ENCODE data around the gene DPH2.

The DPH2 gene

DNA sequence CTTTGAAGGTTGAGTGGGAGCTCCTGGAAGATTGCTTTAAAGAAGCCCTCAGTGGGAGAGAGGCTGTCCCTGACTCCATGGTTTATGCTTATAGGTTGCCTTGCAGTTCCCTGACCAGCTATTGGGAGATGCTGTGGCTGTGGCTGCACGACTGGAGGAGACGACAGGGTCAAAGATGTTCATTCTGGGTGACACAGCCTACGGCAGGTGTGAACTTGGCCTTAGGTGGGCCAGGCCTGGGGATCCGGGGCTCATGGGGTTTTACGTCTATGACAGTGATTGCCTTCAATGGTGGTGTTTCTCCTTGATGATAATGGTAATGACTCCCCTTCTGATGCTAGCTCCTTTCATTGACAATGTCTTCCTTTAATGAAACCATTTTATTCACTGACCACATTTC lies 692 bp downstream of the DPH2 start:
- no peak for DNase-seq

DNA sequence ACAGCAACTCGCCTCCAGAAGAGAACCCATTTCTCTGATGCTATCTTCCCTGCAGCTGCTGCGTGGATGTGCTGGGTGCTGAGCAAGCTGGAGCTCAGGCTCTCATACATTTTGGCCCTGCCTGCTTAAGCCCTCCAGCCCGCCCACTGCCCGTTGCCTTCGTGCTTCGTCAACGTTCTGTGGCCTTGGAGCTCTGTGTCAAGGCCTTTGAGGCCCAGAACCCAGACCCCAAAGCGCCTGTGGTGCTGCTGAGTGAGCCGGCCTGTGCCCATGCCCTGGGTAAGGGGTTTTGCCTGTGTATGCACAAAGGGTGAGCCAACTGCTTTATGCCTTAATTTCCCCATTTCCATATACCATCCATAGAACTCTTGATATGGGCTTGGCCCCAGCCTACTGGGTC lies 1.1 kb downstream of the DPH2 start:
- DNase-seq: no peak

DNA sequence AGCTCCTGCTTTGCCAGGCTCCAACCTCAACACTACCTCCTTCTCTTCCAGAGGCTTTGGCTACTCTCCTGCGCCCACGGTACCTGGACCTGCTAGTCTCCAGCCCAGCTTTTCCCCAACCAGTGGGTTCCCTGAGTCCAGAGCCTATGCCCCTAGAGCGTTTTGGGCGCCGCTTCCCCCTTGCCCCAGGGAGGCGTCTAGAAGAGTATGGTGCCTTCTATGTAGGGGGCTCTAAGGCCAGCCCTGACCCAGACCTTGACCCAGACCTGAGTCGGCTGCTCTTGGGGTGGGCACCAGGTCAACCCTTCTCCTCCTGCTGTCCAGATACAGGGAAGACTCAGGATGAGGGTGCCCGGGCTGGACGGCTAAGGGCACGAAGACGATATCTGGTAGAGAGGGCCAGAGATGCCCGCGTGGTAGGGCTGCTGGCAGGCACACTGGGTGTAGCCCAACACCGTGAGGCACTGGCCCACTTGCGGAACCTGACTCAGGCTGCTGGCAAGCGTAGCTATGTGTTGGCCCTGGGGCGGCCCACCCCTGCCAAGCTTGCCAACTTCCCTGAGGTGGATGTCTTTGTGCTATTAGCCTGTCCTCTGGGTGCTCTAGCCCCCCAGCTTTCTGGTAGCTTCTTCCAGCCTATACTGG lies 1.6 kb downstream of the DPH2 start:
- no peak for DNase-seq

GRCh38 chr1:43973981-43974442 lies 4.2 kb downstream of the DPH2 start:
- peak; percentile 76 for DNase-seq

- peak; percentile 92 for DNase-seq
Measured at GRCh38 chr1:43974443-43975248, 4.8 kb downstream of the DPH2 start, which contains the start of gene ATP6V0B. Gene ATP6V0B, plus strand, starts transcription at chr1:43974960. Its CDS starts 81 bp downstream, at chr1:43975041.

GRCh38 chr1:43975249-43975961 lies 5.6 kb downstream of the DPH2 start:
- no peak for DNase-seq

DNA sequence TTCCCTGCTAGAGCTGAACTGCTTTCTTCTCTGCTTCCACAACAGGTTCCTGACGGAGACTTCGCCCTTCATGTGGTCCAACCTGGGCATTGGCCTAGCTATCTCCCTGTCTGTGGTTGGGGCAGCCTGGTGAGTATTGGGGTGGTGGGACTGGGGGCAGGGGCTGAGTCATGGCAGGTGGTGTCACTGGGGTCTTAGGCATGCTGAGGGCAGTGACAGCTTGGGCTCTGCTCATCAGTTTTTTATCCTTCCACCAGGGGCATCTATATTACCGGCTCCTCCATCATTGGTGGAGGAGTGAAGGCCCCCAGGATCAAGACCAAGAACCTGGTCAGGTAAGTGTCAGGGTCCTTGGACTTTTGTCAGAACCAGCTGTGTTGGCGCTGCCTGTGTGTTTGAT lies 6.2 kb downstream of the DPH2 start:
- DNase-seq: no peak

GRCh38 chr1:43976890-43977289 lies 7.1 kb downstream of the DPH2 start:
- no peak for DNase-seq

GRCh38 chr1:43977376-43978263 lies 7.8 kb downstream of the DPH2 start:
- no peak for DNase-seq

- DNase-seq: no peak
Measured at GRCh38 chr1:43978264-43978550, 8.4 kb downstream of the DPH2 start.

DNA sequence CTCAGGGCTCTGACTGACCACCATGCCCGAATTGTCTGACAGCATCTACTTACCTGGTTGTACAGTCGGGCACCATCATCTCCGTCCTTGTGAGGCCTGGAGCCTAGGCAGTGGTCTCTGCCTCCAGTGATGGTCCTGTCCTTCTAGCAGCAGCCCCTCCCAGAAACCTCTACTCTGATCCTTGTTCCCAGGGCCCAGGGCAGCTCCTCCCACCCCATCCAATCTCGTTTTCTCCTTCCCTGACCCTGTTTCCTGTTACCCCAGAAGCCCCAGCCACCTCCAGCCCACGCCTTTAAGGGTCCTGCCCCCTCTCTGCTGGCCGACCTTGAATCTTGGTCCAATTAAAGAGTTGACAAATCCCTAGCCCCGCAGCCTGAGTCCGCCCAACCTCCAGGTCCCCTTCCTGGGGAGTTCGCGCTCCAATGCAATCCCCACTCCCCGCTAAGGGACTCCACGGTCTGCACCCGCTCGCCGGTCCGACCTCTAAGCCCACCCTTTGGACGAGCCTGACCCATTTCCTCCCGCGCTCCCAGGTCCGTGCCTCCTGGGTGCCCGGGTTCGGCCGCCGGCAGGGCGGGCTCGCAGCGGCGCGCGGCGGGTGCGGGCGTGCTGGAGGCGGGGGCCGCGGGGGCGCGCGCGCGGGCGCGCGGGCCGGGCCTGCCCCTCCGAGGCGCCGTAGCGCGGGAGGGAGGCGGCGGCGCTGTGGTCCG lies 8.9 kb downstream of the DPH2 start, which contains the start of gene B4GALT2:
B4GALT2 (plus strand) TSS at position 660 of the 710 bp plus-strand sequence. CDS start 1,951 bp downstream, outside the sequence.
- peak; percentile 24 for DNase-seq

DNA sequence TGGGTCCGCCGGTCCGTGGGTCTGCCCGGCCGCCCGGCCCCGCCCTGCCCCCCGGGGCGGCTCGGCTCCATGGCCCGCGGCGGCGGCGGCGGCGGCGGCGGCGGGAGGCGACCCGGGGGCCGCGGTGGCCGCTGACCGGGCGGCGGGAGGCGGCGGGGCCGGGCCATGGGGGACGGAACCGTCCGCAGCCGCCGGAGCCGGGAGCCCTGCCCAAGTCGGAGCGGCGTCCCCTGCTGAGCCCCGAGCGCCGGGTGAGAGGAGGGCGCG lies 9.4 kb downstream of the DPH2 start:
- no peak for DNase-seq

GRCh38 chr1:43979528-43980254 lies 9.9 kb downstream of the DPH2 start:
- DNase-seq: peak; percentile 18

DNA sequence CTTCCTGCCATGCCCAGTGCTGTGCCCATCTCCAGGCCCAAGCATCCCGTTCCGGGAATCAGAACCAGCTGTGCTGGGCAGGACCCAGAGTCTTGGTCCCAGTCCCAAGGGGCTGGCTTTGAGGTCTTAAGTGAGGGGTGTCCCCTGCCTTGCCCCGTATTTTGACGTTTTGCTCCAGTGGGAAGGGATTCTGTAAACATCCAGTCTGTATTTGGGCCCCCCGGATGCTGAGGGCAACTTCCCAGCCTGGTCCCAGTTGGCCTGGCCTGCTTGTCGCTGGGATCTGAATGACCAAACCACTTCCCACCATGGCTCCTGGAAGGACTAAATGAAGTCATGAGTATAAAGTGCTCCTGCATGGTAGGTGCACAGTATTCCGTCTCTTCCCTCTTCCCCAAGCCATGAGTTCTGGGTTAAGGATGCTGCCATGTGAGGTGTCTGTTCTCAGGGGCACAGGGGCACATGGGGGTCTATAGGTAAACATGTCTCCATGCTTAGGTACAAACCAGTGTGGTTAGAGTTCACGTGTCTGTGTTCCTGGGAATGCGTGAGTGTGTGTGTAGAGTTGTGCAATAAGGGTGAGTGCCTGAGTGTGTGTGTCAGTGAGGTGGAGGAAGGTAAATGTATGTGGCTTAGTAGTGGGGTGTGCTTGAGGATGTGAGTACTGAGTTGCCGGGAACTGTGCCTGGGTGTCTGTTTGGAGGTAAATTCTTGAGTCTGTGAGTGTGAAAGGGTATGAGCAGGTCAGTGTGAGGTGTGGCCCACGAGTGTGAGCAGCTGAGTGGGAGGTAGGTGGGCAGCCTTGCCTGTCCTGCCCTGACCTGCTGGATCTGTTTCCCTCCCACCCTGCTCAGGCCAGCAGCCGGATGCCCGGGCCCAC lies 10.7 kb downstream of the DPH2 start:
- DNase-seq: no peak

DNA sequence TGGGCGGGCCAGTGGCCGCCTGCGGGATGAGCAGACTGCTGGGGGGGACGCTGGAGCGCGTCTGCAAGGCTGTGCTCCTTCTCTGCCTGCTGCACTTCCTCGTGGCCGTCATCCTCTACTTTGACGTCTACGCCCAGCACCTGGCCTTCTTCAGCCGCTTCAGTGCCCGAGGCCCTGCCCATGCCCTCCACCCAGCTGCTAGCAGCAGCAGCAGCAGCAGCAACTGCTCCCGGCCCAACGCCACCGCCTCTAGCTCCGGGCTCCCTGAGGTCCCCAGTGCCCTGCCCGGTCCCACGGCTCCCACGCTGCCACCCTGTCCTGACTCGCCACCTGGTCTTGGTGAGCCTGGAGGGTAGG lies 11.3 kb downstream of the DPH2 start:
- DNase-seq: no peak

DNA sequence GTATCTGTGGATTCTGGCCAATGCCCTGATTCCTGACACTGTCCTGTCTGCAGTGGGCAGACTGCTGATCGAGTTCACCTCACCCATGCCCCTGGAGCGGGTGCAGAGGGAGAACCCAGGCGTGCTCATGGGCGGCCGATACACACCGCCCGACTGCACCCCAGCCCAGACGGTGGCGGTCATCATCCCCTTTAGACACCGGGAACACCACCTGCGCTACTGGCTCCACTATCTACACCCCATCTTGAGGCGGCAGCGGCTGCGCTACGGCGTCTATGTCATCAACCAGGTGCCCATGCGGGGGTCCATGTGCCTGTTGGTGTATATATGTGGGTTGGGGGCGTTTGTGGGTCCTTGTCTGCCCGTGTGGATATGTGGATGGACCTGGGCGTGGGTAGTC lies 11.8 kb downstream of the DPH2 start:
- DNase-seq: no peak

GRCh38 chr1:43982241-43982640 lies 12.4 kb downstream of the DPH2 start:
- no peak for DNase-seq

GRCh38 chr1:43982808-43983207 lies 13.0 kb downstream of the DPH2 start:
- DNase-seq: no peak

DNA sequence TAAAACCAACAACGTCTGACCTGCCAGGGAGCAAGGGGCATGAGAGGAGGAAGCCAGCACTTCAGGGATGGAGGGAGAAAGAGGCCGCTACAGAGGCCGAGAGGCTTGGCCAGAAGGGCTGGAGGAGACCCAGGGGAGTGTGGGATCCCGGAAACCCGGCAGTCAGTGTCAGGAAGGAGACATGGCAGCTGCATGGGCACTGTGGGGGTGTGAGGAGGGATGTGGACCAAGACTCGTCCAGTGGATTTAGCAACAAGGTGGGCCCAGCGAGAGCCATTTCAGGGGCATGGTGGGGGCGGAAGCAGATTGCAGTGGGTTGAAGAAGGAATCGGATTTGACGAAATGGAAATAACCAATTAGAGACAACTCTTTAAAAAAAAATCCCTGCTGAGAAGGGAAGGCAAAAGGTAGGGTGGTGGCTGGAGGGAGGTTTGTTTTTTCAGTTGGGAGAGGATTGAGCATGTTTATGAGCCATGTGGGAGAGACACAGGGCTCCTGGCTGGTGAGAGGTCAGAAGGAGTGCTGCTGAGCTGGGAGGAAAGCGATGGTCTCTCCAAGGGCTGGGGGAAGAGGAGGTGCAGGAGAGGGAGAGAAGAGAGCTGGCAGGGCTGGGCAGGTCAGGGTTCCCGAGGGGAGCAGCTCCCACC lies 13.6 kb downstream of the DPH2 start:
- DNase-seq: no peak

DNA sequence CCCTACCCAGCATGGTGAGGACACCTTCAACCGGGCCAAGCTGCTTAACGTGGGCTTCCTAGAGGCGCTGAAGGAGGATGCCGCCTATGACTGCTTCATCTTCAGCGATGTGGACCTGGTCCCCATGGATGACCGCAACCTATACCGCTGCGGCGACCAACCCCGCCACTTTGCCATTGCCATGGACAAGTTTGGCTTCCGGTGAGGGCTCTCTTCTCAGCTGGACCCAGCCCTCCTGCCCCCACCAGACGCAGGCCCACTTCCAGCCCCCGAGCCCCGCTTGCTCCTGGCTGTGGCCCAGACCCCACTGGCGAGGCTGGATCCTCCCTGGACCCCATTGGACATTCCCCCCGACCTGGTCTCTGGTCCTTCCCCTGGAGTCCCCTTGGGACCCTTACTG lies 15.0 kb downstream of the DPH2 start:
- no peak for DNase-seq

All from DMS79 treated with DMSO at 0.1 percent for 48 hours (cell line).